GM18909 (cell line): ENCODE results near the gene KCNQ1OT1.
"Not testable (repeated sequence)": the region's sequence is repeated elsewhere in the genome, so short reads cannot be mapped to it uniquely, and the experiment has no call there.

ENCODE experiments used
- ATAC-seq: cut with Tn5 transposase; IDR thresholded peaks from one replicate; pipeline ENCODE4 v1.9.1; 2021; ENCODE audit warnings: mild to moderate bottlenecking; ENCODE audit not compliant: unreplicated experiment, poor library complexity

KCNQ1OT1 gene

DNA sequence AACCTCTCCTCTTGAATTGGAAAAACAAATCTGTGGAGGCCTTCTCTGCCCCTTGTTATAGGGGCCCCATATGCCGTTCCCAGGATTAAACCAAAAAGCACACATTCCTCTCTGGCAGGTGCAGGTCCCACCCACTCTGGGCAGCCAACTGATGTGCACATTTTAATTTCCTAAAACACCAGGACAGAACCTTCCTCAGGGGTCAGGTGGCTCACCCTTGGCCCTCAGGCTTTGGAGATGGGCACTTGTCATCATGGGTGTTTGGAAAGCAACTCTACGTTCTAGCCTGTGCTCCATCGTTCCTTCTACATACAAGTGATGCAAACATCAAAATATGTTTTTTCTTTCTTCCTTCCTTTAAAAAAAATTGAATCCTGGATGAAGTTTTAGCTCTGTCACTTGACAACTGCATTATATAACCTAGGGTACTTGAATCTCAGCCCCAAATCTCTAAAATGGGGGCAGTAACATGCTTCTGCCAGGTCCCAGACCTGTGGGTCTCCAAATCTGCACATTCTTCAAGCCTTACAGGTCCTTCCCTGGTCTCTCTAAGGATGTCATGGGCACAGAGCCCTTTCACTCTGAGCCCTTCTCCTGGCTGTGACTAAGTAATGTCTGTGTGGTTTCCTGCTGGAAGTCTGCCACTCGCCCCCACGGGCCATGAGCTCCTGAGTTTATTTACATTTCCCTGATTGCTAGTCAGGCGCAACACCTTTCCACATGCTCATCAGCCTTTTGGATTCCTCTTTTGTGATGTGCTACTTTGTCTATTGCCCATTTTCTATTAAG, 43.8 kb downstream of the KCNQ1OT1 start:
- ATAC-seq, result no peak

GRCh38 chr11:2655016-2655719, 44.6 kb downstream of the KCNQ1OT1 start:
- no peak for ATAC-seq

DNA sequence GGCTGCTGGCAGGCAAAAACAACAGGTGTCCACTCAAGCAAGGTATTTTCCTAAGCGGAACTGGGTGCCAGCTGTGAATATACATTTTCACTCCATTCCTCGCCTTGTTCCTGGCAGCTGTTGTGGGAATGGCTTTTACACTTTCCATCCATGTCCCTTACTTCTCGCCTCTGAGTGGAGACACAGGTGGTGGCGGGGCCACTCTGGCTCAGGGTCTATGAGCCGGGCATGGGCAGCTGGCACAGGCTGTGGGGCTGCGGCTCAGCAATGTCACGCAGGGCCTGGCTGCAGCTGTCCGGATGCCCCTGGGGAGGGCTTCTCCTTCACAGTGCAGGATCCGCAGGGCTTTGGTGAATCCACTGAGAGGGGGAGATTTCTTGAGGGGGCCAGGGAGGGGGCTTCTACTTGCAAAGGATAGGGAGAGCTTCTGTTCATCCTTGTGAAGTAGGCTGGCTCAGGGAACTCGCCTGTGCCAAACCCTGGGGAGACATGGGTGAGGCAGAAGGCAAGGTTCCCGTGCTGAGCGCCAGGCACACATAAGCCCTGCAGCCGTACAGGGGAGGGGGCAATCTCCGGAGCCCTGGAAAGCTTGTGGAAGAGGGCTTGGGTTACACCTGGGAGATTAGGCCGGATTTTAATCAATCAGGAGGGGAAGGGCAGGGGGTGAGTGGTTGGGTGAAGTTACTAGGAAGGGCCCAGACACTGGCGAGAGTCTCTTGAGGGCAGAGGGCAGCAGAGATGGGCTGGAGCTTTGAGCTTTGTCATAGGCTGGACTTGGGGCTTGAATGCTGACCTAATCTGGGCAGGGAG, 45.7 kb downstream of the KCNQ1OT1 start:
- ATAC-seq, result no peak

GRCh38 chr11:2653198-2653551, 46.6 kb downstream of the KCNQ1OT1 start:
- ATAC-seq, result no peak

- no peak for ATAC-seq
Measured at GRCh38 chr11:2652333-2653197, 47.2 kb downstream of the KCNQ1OT1 start.

- no peak for ATAC-seq
Measured at GRCh38 chr11:2651826-2652271, 47.9 kb downstream of the KCNQ1OT1 start.

GRCh38 chr11:2651054-2651617, 48.7 kb downstream of the KCNQ1OT1 start:
- ATAC-seq, result no peak

DNA sequence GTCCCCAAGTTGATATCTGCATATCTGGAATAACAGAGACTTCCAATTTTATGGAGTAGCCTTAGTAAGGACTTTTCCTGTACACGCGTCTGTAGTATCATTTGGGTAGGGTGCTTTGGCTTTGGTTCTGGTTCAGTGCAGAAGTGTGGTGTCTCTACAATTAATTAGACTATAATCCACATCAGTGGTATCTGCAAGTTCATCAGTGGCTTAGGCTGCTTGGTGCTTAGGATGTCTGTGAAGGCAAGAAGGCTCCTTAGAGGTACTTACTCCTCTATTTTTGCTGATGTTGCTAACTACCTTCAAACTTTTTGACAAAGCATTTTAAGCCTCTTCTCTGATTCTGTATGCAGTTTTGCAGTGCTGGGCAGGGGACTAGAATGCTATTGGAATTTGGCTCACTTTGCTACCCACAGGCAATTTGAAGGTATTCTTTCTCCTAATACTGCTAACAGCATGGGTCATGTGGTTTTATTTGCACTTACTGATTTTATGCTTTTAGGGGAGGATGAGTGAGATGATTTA, 49.4 kb downstream of the KCNQ1OT1 start:
- ATAC-seq, result no peak

DNA sequence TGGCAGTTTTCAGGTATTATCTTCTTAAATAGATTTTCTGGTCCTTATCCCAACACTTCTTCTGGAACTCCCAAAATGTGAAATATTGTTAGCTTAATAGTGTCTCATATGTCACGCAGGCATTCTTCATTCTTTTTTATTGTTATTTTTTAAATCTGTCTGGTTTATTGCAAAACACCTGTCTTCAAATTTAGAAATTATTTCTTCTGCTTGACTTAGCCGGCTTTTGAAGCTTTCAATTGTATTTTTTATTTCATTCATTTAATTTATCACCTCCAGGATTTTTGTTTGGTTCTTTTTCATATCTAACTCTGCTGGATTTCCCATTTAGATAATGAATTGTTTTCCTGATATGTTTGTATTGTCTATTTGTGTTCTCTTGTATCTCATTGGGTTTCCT, 49.9 kb downstream of the KCNQ1OT1 start:
- ATAC-seq, result no peak

GRCh38 chr11:2649400-2649799, 50.4 kb downstream of the KCNQ1OT1 start:
- no peak for ATAC-seq

DNA sequence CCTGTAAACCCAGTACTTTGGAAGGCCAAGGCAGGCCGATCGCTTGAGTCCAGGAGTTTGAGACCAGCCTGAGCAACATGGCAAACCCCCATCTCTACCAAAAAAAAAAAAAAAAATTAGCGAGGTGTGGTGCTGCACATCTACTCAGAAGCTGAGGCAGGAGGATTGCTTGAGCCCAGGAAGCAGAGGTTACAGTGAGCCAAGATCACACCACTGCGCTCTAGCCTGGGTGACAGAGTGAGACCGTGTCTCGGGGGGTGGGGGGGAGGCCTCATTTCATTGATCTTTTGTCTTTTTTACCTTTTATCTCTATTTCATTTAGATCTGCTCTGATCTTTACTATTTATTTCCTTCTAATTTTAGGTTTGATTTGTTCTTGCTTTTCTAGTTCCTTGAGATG, 51.8 kb downstream of the KCNQ1OT1 start:
- ATAC-seq, result no peak

- ATAC-seq, result no peak
Measured at GRCh38 chr11:2647167-2647566, 52.6 kb downstream of the KCNQ1OT1 start.

DNA sequence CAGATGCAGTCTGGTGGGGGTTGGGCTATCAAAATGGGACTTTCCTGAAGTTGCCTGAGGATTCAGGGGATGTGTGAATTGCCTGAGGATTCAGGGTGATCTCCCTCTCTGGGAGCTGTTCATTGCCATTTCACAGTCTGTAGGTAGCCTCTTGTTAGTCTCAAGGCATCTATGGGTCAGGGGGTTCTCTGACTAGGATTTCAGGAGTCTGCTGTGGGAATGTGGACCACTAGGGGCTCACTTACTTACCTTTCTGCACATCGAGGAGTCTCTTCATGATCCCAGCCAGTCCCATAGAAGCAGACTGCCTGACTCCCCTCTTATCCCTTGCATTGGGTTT, 54.0 kb downstream of the KCNQ1OT1 start:
- ATAC-seq, result no peak

- no peak for ATAC-seq
Measured at GRCh38 chr11:2644844-2645778, 54.7 kb downstream of the KCNQ1OT1 start.

DNA sequence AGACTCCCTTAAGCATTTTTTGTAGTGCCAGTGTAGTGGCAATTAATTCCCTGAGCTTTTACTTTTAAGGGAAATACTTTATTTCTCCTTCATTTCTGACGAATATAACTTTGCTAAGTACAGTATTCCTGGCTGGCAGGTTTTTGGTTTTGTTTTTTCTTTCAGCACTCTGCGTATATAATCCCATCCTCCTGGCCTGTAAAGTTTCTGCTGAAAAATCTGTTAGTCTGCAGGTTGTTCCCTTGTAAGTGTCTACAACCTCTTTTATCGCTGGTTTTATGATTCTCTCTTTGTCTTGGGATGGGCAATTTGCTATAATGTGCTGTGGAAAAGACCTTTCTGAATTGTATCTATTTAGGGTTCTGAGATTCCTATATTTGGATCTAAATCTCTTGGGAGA, 56.0 kb downstream of the KCNQ1OT1 start:
- no peak for ATAC-seq

- no peak for ATAC-seq
Measured at GRCh38 chr11:2641623-2642022, 58.2 kb downstream of the KCNQ1OT1 start.

GRCh38 chr11:2639763-2640162, 60.0 kb downstream of the KCNQ1OT1 start:
- not testable (repeated sequence) for ATAC-seq

GRCh38 chr11:2631161-2631560, 68.6 kb downstream of the KCNQ1OT1 start:
- no peak for ATAC-seq

- ATAC-seq, result no peak
Measured at GRCh38 chr11:2630679-2631078, 69.1 kb downstream of the KCNQ1OT1 start.
